ENCODE results near the gene IFNA16. TPM values are rescaled to one million over a fixed set of nuclear protein-coding genes. Genes with fewer than 3 reads are reported as not detected.
A peak's percentile ranks its signal among the peaks of the same experiment; 100 is the strongest.
"Not testable (repeated sequence)": the region's sequence is repeated elsewhere in the genome, so short reads cannot be mapped to it uniquely, and the experiment has no call there.

IFNA16 gene
- total and polyA plus RNA-seq, 4 donors = not detected

- H3K27ac ChIP-seq (ENCODE audit: low read depth in 1 of 2, low read length in 2 of 2); ATAC-seq (ENCODE audit: low FRiP score); H3K36me3 ChIP-seq (ENCODE audit: control insufficient read depth in 1 of 2, insufficient read depth in 2 of 2, low read length in 1 of 2); H3K4me3 ChIP-seq (ENCODE audit: low read length in 2 of 2); H3K9me3 ChIP-seq (ENCODE audit: control insufficient read depth, low read length); H3K27me3 ChIP-seq (ENCODE audit: control insufficient read depth in 1 of 2, insufficient read depth in 2 of 2, low read length in 1 of 2); DNase-seq; intact Hi-C loops (cut with DNase I); H3K4me1 ChIP-seq (ENCODE audit: control insufficient read depth in 1 of 2, insufficient read depth in 2 of 2, low read length in 2 of 2): not testable (repeated sequence)
- WGBS, 2 donors = 8 to 13% methylated on average over 1 of the region's 1 CpG
These were observed 19.2 kb upstream of the IFNA16 start for GRCh38 chr9:21236360-21236714.

- intact Hi-C loops (cut with DNase I); H3K36me3 ChIP-seq (ENCODE audit: control insufficient read depth in 1 of 2, insufficient read depth in 2 of 2, low read length in 1 of 2); H3K4me3 ChIP-seq (ENCODE audit: low read length in 2 of 2); DNase-seq; H3K9me3 ChIP-seq (ENCODE audit: control insufficient read depth, low read length); H3K27ac ChIP-seq (ENCODE audit: low read depth in 1 of 2, low read length in 2 of 2); H3K4me1 ChIP-seq (ENCODE audit: control insufficient read depth in 1 of 2, insufficient read depth in 2 of 2, low read length in 2 of 2); H3K27me3 ChIP-seq (ENCODE audit: control insufficient read depth in 1 of 2, insufficient read depth in 2 of 2, low read length in 1 of 2): not testable (repeated sequence)
- peak; percentile 55 for ATAC-seq (ENCODE audit: low FRiP score)
- 32 to 33% methylated on average over 8 of the region's 8 CpGs for WGBS, 2 donors
These were observed 18.6 kb upstream of the IFNA16 start for GRCh38 chr9:21235468-21236359.

- intact Hi-C loops (cut with DNase I) = no loop called here
- ATAC-seq (ENCODE audit: low FRiP score) (peak; percentile 28), DNase-seq (no peak)
- Histone ChIP-seq H3K27me3 (ENCODE audit: control insufficient read depth in 1 of 2, insufficient read depth in 2 of 2, low read length in 1 of 2) (no peaks in the 10 kb centered on the region), H3K9me3 (ENCODE audit: control insufficient read depth, low read length) (no peaks in the 10 kb centered on the region), H3K4me1 (ENCODE audit: control insufficient read depth in 1 of 2, insufficient read depth in 2 of 2, low read length in 2 of 2) (no peaks in the 10 kb centered on the region), H3K27ac (ENCODE audit: low read depth in 1 of 2, low read length in 2 of 2) (no peak overlapping the region), H3K4me3 (ENCODE audit: low read length in 2 of 2) (no peak overlapping the region), H3K36me3 (ENCODE audit: control insufficient read depth in 1 of 2, insufficient read depth in 2 of 2, low read length in 1 of 2) (no peaks in the 10 kb centered on the region)
- WGBS, 2 donors = 79% methylated on average over 4 of the region's 4 CpGs
These were observed 17.1 kb upstream of the IFNA16 start for GRCh38 chr9:21234153-21234687.

GRCh38 chr9:21233258-21233657 is 16.1 kb upstream of the IFNA16 start:
- 88 to 91% methylated on average over 2 of the region's 2 CpGs for WGBS, 2 donors
- DNase-seq (no peak), ATAC-seq (ENCODE audit: low FRiP score) (no peak)
- Histone ChIP-seq H3K27me3 (ENCODE audit: control insufficient read depth in 1 of 2, insufficient read depth in 2 of 2, low read length in 1 of 2) (no peaks in the 10 kb centered on the region), H3K4me1 (ENCODE audit: control insufficient read depth in 1 of 2, insufficient read depth in 2 of 2, low read length in 2 of 2) (no peaks in the 10 kb centered on the region), H3K4me3 (ENCODE audit: low read length in 2 of 2) (no peak overlapping the region), H3K36me3 (ENCODE audit: control insufficient read depth in 1 of 2, insufficient read depth in 2 of 2, low read length in 1 of 2) (no peaks in the 10 kb centered on the region), H3K9me3 (ENCODE audit: control insufficient read depth, low read length) (no peaks in the 10 kb centered on the region), H3K27ac (ENCODE audit: low read depth in 1 of 2, low read length in 2 of 2) (no peak overlapping the region)
- intact Hi-C loops (cut with DNase I) = no loop called here

- Histone ChIP-seq H3K27me3 (ENCODE audit: control insufficient read depth in 1 of 2, insufficient read depth in 2 of 2, low read length in 1 of 2) (no peaks in the 10 kb centered on the region), H3K9me3 (ENCODE audit: control insufficient read depth, low read length) (no peaks in the 10 kb centered on the region), H3K36me3 (ENCODE audit: control insufficient read depth in 1 of 2, insufficient read depth in 2 of 2, low read length in 1 of 2) (no peaks in the 10 kb centered on the region), H3K4me3 (ENCODE audit: low read length in 2 of 2) (no peak within 1 kb of the TSS), H3K4me1 (ENCODE audit: control insufficient read depth in 1 of 2, insufficient read depth in 2 of 2, low read length in 2 of 2) (no peaks in the 10 kb centered on the region), H3K27ac (ENCODE audit: low read depth in 1 of 2, low read length in 2 of 2) (no peak within 1 kb of the TSS)
- ATAC-seq (ENCODE audit: low FRiP score) (no peak), DNase-seq (no peak)
- intact Hi-C loops (cut with DNase I) = no loop called here
- WGBS, 2 donors = 60 to 80% methylated on average over 2 of the region's 2 CpGs
These were observed 11.0 kb upstream of the IFNA16 start, which contains the start of gene IFNA17 for GRCh38 chr9:21228122-21228521. Gene IFNA17 (minus strand): TSS chr9:21228222. CDS start chr9:21228173, 49 bp downstream.

GRCh38 chr9:21213411-21214326 is 3.4 kb downstream of the IFNA16 start:
- H3K27ac ChIP-seq (ENCODE audit: low read depth in 1 of 2, low read length in 2 of 2); H3K36me3 ChIP-seq (ENCODE audit: control insufficient read depth in 1 of 2, insufficient read depth in 2 of 2, low read length in 1 of 2); DNase-seq; intact Hi-C loops (cut with DNase I); ATAC-seq (ENCODE audit: low FRiP score); H3K4me3 ChIP-seq (ENCODE audit: low read length in 2 of 2); H3K9me3 ChIP-seq (ENCODE audit: control insufficient read depth, low read length); H3K27me3 ChIP-seq (ENCODE audit: control insufficient read depth in 1 of 2, insufficient read depth in 2 of 2, low read length in 1 of 2); H3K4me1 ChIP-seq (ENCODE audit: control insufficient read depth in 1 of 2, insufficient read depth in 2 of 2, low read length in 2 of 2): not testable (repeated sequence)
- WGBS, 2 donors = 39 to 41% methylated on average over 4 to 5 of the region's 5 CpGs

GRCh38 chr9:21212160-21212559 is 5.0 kb downstream of the IFNA16 start:
- H3K27me3 ChIP-seq (ENCODE audit: control insufficient read depth in 1 of 2, insufficient read depth in 2 of 2, low read length in 1 of 2); ATAC-seq (ENCODE audit: low FRiP score); H3K4me1 ChIP-seq (ENCODE audit: control insufficient read depth in 1 of 2, insufficient read depth in 2 of 2, low read length in 2 of 2); H3K36me3 ChIP-seq (ENCODE audit: control insufficient read depth in 1 of 2, insufficient read depth in 2 of 2, low read length in 1 of 2); H3K9me3 ChIP-seq (ENCODE audit: control insufficient read depth, low read length); intact Hi-C loops (cut with DNase I); H3K27ac ChIP-seq (ENCODE audit: low read depth in 1 of 2, low read length in 2 of 2); H3K4me3 ChIP-seq (ENCODE audit: low read length in 2 of 2): not testable (repeated sequence)
- WGBS, 2 donors = 67 to 76% methylated on average over 2 of the region's 2 CpGs
- DNase-seq = peak in 1 of 2 donors; percentile 17

GRCh38 chr9:21210782-21211181 is 6.3 kb downstream of the IFNA16 start:
- intact Hi-C loops (cut with DNase I); H3K9me3 ChIP-seq (ENCODE audit: control insufficient read depth, low read length); H3K36me3 ChIP-seq (ENCODE audit: control insufficient read depth in 1 of 2, insufficient read depth in 2 of 2, low read length in 1 of 2); H3K27ac ChIP-seq (ENCODE audit: low read depth in 1 of 2, low read length in 2 of 2); H3K27me3 ChIP-seq (ENCODE audit: control insufficient read depth in 1 of 2, insufficient read depth in 2 of 2, low read length in 1 of 2); H3K4me3 ChIP-seq (ENCODE audit: low read length in 2 of 2); H3K4me1 ChIP-seq (ENCODE audit: control insufficient read depth in 1 of 2, insufficient read depth in 2 of 2, low read length in 2 of 2); ATAC-seq (ENCODE audit: low FRiP score): not testable (repeated sequence)
- peak in 1 of 2 donors; percentile 45 for DNase-seq
- WGBS, 2 donors = 90 to 94% methylated on average over 2 of the region's 2 CpGs
